HEK293T (cell line): ENCODE results near the gene FAM170B.

ENCODE experiments used
- CTCF ChIA-PET: fragments of 350-600 bp; formaldehyde crosslinking; extraction: SDS; loops from one replicate; lab custom pipeline; 2021; ENCODE audit warnings: antibody characterized with exemption, inconsistent platforms; lab: Yijun Ruan, JAX
- POLR2A ChIA-PET: fragments of 350-600 bp; formaldehyde crosslinking; extraction: SDS; loops from one replicate; lab custom pipeline; 2020; ENCODE audit warnings: antibody characterized with exemption, inconsistent platforms; lab: Yijun Ruan, JAX
- DNase-seq: peaks from one replicate; pipeline ENCODE4 v3.0.0; 2012; ENCODE audit warnings: mixed read lengths; ENCODE audit errors: extremely low spot score
- ARNT ChIP-seq: fragments of 450-650 bp; IDR thresholded peaks from 2 replicates; pipeline ENCODE4 v1.6.1; 2017; ENCODE audit warnings: mild to moderate bottlenecking
- BHLHE40 ChIP-seq: fragments of 450-650 bp; IDR thresholded peaks from 2 replicates; pipeline ENCODE4 v1.6.1; 2016; ENCODE audit warnings: mild to moderate bottlenecking, moderate library complexity, borderline replicate concordance
- CTBP1 ChIP-seq: fragments of 450-650 bp; IDR thresholded peaks from 2 replicates; pipeline ENCODE4 v1.6.1; 2016; ENCODE audit warnings: borderline replicate concordance
- ELF4 ChIP-seq: fragments of 450-650 bp; IDR thresholded peaks from 2 replicates; pipeline ENCODE4 v1.6.1; 2017; ENCODE audit warnings: antibody characterized with exemption
- FOXA1 ChIP-seq: fragments of 450-650 bp; IDR thresholded peaks from 2 replicates; pipeline ENCODE4 v1.6.1; 2016; ENCODE audit warnings: mild to moderate bottlenecking
- FOXK2 ChIP-seq: fragments of 450-650 bp; IDR thresholded peaks from 2 replicates; pipeline ENCODE4 v1.6.1; 2016; ENCODE audit warnings: mild to moderate bottlenecking
- FOXM1 ChIP-seq: fragments of 450-650 bp; IDR thresholded peaks from 2 replicates; pipeline ENCODE4 v1.6.1; 2017; ENCODE audit warnings: mild to moderate bottlenecking, borderline replicate concordance
- HDGF ChIP-seq: fragments of 450-650 bp; IDR thresholded peaks from 2 replicates; pipeline ENCODE4 v1.6.1; 2017; ENCODE audit warnings: antibody characterized with exemption, borderline replicate concordance
- L3MBTL2 ChIP-seq: fragments of 450-650 bp; conservative IDR thresholded peaks from 2 replicates; pipeline ENCODE4 v1.6.1; 2016; ENCODE audit warnings: mild to moderate bottlenecking
- LEF1 ChIP-seq: fragments of 450-650 bp; IDR thresholded peaks from 2 replicates; pipeline ENCODE4 v1.6.1; 2017; ENCODE audit warnings: mild to moderate bottlenecking, borderline replicate concordance
- NFRKB ChIP-seq: fragments of 450-650 bp; IDR thresholded peaks from 2 replicates; pipeline ENCODE4 v1.6.1; 2016; ENCODE audit warnings: mild to moderate bottlenecking, moderate library complexity
- SP1 ChIP-seq: fragments of 450-650 bp; IDR thresholded peaks from 2 replicates; pipeline ENCODE4 v1.6.1; 2017
- SUZ12 ChIP-seq: fragments of 450-650 bp; IDR thresholded peaks from 2 replicates; pipeline ENCODE4 v1.6.1; 2016; ENCODE audit warnings: mild to moderate bottlenecking
- TARDBP ChIP-seq: fragments of 450-650 bp; IDR thresholded peaks from 2 replicates; pipeline ENCODE4 v1.6.1; 2016
- ZNF384 ChIP-seq: fragments of 450-650 bp; IDR thresholded peaks from 2 replicates; pipeline ENCODE4 v1.6.1; 2016
- TF ChIP-seq, protein P1 (sequence below): fragments of 450-650 bp; IDR thresholded peaks from 2 replicates; pipeline ENCODE4 v1.6.1; 2016

The FAM170B gene

DNA sequence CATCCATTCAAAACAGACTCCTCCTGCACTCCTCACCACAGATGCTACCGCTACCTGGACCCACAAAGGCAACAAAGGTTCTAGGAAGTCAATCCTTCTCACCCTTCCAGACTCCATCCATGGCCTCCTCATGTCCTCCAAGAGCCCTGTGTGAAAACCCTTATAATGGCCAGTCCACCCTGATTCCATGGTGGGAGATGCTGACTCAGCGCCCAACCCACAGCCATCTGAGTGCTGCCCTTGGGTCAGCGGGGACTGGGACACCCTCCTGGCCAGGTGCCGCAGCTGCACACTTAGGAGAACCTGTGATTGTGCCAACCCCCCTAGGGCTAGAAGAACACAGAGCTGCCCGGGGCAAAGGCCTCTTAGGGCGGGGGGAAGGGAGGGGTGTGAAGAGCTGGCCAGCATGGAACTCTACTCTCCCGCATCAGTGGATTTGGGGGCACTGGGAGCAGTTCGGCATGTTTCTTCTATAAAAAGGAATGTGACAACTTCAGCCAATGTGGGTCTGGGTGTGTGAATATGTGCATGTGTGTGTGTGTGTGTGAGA is 29.0 kb upstream of the FAM170B start:
- ChIA-PET POLR2A (no interaction called here), CTCF (no interaction called here)
- no peak for DNase-seq
- TF ChIP-seq BHLHE40 (no peak), CTBP1 (no peak), ELF4 (no peak), ZNF384 (no peak), LEF1 (no peak), L3MBTL2 (no peak), HDGF (no peak), TARDBP (no peak), NFRKB (no peak), ARNT (no peak), FOXK2 (no peak), SP1 (no peak), FOXA1 (no peak), FOXM1 (no peak)
- TF ChIP-seq, protein P1, sequence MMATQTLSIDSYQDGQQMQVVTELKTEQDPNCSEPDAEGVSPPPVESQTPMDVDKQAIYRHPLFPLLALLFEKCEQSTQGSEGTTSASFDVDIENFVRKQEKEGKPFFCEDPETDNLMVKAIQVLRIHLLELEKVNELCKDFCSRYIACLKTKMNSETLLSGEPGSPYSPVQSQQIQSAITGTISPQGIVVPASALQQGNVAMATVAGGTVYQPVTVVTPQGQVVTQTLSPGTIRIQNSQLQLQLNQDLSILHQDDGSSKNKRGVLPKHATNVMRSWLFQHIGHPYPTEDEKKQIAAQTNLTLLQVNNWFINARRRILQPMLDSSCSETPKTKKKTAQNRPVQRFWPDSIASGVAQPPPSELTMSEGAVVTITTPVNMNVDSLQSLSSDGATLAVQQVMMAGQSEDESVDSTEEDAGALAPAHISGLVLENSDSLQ = no peak

DNA sequence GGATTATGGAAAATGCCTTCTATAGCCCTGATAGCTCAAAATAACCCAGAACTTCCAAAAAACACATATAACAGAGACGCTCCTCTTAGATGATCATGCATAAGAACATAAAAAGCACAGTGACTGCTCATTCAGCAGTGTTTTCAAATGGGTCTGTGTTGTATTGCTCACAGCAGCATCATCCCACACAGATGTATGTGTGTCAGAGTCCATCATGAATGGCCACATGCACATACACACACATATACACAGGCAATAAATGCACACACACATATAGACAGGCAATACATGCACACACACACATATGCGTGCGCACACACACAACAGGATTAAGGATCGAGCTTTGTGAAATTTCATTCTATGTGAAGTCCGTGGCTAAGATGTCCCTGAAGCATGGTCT is 28.2 kb upstream of the FAM170B start:
- TF ChIP-seq CTBP1 = no peak
- TF ChIP-seq, protein P1 = no peak
- TF ChIP-seq FOXK2 = no peak
- TF ChIP-seq HDGF = no peak
- no peak for TF ChIP-seq FOXA1
- no peak for TF ChIP-seq TARDBP
- no peak for DNase-seq
- ChIA-PET CTCF (interaction anchor here (1.1 to 1.4 kb wide), 2 partner anchors 501 to 504 kb away, joined by 4 to 7 read pairs; no protein-coding TSS in a partner anchor), POLR2A (no interaction called here)

DNA sequence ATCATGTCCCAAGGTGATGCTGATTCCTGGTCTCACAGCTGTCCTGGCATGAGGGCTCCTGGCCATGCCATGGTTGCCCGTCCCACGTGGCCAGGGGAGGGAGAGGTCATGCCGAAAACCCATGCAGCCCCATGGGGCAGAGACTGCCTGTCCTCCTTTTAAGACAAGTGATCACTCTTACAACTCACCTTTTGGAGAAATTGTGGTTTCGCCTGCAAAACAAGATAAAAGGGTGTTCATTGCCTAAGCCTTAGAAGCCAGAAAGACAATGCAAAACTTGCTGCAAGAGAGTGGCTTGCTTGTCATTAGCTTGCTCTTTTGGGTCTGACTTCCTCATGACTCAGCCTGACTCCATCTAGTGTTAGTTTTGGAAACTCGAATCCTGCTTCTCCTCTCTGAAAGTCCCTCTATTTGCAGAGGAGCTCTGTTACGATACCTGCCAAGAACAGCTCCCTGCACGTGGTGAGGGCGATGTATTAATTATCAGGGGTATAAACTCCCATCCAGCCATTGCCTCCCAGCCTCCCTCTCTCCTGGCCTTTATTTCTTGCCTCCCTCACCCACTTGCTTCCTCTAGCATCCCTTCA is 27.7 kb upstream of the FAM170B start:
- no peak for TF ChIP-seq BHLHE40
- no peak for TF ChIP-seq FOXK2
- TF ChIP-seq NFRKB = no peak
- TF ChIP-seq HDGF = no peak
- no peak for TF ChIP-seq TARDBP
- no peak for TF ChIP-seq SP1
- TF ChIP-seq FOXM1 = no peak
- TF ChIP-seq CTBP1 = no peak
- no peak for TF ChIP-seq ELF4
- TF ChIP-seq ZNF384 = no peak
- no peak for TF ChIP-seq ARNT
- TF ChIP-seq LEF1 = no peak
- TF ChIP-seq, protein P1 = no peak
- no peak for TF ChIP-seq FOXA1
- TF ChIP-seq SUZ12 = no peak
- no peak for TF ChIP-seq L3MBTL2
- POLR2A ChIA-PET = no interaction called here
- DNase-seq = no peak
- CTCF ChIA-PET = interaction anchor here (0.6 to 1.4 kb wide), 3 partner anchors 52 to 504 kb away, joined by 3 to 7 read pairs (median 4); no protein-coding TSS in a partner anchor

DNA sequence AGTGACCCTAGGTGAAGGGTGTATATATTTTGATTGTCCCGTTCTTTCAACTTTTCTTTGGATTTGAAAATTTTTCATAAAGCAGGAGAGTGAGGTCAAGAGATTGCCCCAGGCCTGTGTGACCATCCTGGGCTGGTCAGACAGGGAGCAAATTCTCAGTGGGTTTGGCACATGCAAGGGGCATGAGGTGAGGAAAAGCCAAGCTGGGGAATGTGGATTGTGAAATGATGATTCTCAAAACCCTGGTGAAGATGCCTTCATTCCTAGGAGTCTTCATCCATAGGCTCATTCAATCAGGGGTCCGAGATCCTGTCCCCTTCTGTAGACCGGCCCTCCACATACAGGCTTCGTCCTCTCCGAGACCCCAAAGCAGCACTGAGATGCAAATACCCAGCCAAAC is 27.0 kb upstream of the FAM170B start:
- DNase-seq = no peak
- no peak for TF ChIP-seq ARNT
- no peak for TF ChIP-seq HDGF
- no peak for TF ChIP-seq L3MBTL2
- no peak for TF ChIP-seq FOXK2
- TF ChIP-seq FOXM1 = no peak
- no peak for TF ChIP-seq LEF1
- TF ChIP-seq TARDBP = no peak
- TF ChIP-seq, protein P1 = no peak
- no peak for TF ChIP-seq ELF4
- TF ChIP-seq BHLHE40 = no peak
- no peak for TF ChIP-seq SP1
- TF ChIP-seq ZNF384 = no peak
- TF ChIP-seq NFRKB = no peak
- no peak for TF ChIP-seq CTBP1
- ChIA-PET CTCF (interaction anchor here (1.4 kb wide), 1 partner anchor 500 kb away, joined by 4 read pairs; no protein-coding TSS in a partner anchor), POLR2A (no interaction called here)

DNA sequence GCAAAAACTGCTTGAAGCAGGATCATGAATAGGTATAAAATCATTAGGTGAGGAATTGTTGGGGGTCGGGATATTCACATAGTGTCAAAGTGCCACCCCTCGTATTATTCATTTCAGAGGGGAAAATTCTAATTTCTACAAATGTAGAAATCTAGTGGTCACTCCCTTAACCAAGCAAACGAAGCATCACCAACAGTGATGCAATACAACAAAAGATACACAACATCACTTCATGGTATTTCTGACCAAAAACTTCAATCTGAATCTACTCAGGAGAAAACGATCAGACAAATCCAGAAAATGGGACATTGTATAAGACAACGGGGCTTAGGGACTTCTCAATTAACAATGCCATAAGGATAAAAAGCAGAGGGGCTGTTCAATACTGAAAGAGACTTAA is 26.3 kb upstream of the FAM170B start:
- no peak for DNase-seq
- CTCF ChIA-PET = no interaction called here
- POLR2A ChIA-PET = no interaction called here
- TF ChIP-seq TARDBP = no peak
- no peak for TF ChIP-seq CTBP1
- no peak for TF ChIP-seq FOXK2
- TF ChIP-seq ARNT = no peak
- no peak for TF ChIP-seq ELF4
- TF ChIP-seq NFRKB = no peak
- TF ChIP-seq BHLHE40 = no peak
- TF ChIP-seq ZNF384 = no peak
- no peak for TF ChIP-seq SP1
- no peak for TF ChIP-seq LEF1
- TF ChIP-seq, protein P1 = no peak
